GM18861 (cell line): ENCODE results near the gene RAE1.
A peak's percentile ranks its signal among the peaks of the same experiment; 100 is the strongest.
"Not testable (repeated sequence)": the region's sequence is repeated elsewhere in the genome, so short reads cannot be mapped to it uniquely, and the experiment has no call there.

Source experiments
- ATAC-seq: cut with Tn5 transposase; IDR thresholded peaks from one replicate; pipeline ENCODE4 v1.9.1; 2021; ENCODE audit not compliant: unreplicated experiment

The RAE1 gene

DNA sequence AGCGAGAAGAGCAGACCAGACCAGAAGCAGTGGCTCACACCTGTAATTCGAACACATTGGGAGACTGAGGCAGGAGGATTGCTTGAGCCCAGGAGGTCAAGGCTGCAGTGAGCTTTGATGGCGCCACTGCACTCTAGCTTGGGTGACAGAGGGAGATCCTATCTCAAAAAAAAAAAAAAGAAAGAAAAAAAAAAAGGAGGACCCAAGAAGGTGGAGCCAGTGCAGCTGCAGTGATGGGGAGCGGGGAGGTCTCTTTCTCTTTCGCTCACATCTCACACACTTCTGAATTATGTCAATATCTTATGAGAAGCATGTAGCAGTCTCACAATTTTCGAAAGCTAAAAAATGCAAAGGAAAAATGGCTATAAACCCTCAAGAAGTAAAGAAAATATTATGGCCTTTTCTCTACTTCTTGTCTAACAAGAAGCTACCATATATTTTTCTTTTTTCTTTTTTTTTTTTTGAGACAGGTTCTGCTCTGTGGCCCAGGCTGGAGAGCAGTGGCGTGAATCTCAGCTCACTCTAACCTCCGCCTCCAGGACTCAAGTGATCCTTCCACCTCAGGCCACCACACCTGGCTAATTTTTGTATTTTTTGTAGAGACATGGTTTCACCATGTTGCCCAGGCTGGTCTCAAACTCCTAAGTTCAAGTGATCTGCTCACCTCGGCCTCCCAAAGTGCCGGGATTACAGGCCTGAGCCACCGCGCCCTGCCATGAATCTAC, 25.3 kb upstream of the RAE1 start:
- no peak for ATAC-seq

DNA sequence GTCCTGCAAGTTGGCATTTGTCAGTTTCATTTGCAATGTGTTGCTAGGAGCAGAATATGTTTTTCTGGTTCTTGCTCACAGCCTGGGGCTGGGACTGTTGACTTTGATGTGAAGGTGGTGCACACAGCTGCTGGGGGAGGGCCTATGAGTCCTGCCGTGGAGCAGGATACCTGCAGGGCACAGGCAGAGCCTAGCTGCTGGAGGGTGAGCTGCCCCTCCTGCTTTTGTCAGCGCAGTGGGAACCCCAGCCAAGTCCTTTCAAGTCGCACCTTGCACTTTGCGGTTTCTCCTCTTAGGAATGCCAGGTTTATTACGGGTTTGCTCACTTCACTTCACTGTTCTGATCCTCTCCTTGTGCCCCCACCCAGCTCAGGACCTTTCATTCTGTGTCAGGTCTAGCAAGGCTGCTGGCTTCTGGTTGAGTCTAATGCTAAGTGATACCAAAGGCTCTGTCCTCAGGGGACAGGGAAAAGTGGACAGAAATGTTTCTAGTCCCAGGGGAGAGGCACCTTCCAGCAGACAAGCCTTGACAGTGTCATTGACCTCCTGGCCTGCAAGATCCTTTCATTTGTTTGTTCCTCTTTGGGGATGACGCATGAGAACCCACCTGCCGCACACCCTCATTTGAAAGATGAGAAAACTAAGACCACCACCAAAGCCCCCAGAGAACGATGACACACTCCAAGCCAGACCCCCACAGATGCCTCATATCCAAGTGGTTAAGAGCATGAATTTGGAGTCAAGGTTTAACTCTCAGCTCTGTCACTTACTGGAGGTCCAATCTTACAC, 24.2 kb upstream of the RAE1 start:
- no peak for ATAC-seq

DNA sequence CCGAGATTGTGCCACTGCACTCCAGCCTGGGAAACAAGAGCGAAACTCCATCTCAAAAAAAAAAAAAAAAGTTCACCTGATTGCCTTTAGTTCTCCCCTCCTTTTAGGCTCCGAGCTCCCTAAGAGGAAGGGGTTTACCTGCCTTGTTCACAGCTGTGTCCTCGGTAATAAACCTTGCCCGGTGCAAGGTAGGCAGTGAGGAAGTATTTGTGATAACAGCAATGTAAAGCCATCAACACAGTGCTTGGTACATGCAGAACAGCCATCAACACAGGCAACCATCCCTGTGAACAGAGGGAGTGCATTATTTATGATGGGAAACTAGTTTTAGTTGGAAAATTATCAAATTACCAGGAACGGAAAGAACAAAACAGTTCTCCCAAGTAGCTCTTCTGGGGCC, 23.2 kb upstream of the RAE1 start:
- ATAC-seq = no peak

DNA sequence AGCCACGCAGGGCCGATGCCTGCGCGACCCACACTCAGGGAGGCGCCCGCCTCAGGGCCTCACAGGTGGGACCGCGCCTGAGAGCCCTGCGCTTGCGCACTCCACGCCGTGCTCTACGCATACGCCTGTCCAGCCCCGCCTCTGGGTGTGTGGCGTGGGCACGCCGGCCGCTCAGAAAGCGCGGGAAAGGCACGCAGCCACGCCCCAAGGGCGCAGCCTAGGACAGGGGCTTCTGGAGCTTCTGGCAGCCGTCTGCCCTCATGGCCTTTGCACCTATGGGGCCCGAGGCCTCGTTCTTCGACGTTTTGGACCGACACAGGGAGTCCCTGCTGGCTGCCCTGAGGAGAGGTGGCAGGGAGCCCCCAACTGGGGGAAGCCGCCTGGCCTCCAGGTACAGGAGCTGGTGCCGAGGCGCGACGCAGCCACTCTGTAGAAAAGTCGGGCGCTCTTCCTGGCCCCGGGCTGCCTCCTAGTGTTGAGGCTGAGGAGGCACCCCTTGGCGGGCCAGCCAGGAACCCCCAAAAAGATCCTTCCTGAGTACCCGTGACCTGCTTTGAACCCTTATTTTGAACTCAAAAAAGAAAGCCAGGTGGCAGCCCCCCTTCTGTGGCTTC, 21.3 kb upstream of the RAE1 start, which contains the start of gene SPO11:
SPO11 (plus strand) TSS at position 196 of the 614 bp plus-strand sequence; CDS start at position 261, 65 bp downstream.
- ATAC-seq = no peak

DNA sequence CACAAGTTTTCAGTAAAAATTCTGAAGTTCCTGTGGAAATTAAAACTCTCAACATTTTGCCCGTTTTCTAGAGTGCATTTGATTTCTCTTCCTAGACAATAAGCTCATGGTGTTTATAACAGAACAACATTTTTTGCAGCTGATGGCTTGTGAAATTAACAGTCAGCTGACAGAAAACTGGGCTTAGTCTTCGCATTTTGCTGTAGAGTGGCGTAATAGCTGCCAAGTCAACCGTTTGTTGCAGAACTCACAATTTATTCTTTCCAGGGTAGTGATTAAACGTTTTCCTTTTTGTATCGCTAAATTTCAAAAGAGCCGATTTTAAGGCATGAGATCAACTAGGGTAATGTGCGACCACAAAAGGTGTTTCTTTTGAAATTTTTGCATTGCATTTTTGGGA, 20.1 kb upstream of the RAE1 start:
- no peak for ATAC-seq

DNA sequence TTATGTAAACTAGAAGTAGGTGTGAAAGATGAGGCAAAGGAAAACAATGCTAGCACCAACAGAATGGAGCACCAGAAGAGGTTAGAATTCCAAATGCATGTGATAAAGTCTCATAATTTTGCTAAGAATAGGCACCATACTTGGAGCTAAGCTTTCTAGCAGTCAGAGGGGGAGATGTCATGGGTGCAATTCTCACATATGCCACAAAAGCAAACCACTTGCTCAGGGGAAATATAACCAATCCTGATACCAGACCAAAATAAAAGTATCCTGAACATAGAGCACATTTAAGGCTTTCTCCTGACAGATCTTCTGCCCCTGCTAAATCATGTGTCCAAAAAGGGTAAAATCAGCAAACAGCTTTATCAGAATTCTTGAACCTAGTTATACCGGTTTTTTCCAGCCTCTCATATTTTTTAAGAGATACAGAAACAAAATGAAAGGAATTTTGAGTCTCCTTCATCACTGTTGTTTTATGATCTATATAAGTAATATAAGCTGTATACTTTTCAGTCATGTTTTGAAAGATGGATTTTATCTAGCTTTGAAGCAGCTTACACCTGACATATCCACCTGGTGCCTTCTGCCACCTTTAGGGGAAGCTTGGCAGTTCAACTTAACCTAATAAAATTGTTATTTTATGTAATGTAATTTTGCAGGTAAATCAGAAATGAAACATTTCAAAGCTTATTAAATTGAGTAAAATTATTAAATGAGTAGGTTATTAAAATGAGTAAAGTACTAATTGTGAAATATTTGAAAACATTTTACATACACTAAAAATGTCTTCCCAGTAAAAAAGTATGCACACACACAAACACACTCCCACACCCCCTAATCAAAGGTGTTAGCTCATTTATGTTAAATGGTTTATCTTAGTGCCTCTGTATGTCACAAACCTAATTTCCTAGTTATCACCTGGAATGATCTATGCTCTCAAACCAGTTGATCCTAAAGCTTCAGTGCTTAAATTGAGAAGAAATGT, 18.7 kb upstream of the RAE1 start:
- no peak for ATAC-seq

DNA sequence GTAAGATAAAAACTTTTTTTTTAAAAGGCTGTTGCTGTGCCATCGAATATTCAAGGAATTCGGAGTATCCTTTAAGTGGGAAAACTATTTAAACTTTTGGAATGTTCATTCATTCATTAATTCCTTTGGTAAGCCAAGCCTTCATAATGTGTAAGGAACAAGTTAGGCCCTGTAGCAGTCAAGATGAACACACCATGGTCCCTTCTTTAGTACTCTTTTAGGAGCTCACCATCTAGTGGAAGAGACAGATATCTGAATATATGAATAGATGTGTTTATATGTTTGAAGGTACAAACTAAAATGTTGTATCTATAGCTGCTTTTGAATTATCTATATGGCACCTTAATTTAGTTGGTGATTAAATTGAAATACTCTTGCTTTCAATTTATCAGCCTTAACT, 15.7 kb upstream of the RAE1 start:
- ATAC-seq = no peak

DNA sequence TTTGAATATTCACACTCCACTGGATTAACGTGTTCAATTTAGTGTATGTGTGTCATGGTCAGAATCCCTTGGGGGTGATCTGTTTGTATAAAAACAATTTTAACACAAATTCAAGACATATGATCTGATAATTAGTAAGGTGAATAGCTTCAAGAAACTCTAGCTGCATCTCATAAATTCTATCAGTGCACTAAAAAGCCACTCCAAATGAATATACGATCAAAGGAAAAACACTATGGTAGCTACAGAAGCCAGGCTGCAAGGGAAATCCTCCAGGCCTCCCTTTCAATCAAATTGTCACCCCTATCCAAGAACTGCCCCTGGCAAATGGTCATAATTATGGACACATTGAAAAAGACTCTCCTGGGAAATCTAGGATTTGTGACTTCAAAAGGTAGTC, 9.4 kb upstream of the RAE1 start:
- no peak for ATAC-seq

DNA sequence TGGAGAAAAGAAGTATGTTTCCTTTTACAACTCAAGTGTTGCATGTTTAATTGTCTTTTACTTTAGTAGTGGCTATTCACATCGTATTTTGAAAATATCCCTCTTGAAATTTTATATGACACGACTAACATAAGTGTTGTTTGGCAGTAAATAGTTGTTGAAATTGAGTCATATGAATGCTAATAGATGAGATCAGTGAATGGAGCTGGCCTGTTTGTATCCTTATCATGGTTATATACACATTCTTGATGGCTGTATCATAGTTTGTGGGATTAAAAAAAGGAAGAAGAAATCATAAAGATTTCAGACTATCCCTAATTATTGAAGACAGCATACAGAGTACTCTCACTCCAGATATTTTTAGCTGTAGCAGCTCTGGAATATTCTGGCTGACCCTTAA, 8.2 kb upstream of the RAE1 start:
- ATAC-seq = no peak

DNA sequence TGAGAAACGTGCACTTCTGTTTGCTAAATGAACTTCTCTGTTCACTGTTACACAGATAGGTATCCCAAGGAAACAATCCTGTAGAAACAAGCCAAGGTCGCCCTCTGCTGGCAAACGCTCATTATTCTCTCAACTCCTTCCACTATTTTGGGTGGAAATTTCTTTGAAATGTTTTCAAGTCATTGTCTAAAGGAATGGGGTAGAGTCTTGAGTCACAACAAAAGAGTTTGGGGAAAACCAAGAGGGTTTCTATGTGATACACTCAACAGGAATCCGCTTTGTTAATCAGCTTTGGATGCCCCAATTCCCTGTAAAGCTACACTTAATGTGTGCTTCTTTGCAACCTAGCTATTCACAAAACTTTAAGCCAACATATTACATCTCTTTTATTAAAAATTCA, 4.6 kb upstream of the RAE1 start:
- ATAC-seq = peak; percentile 49

DNA sequence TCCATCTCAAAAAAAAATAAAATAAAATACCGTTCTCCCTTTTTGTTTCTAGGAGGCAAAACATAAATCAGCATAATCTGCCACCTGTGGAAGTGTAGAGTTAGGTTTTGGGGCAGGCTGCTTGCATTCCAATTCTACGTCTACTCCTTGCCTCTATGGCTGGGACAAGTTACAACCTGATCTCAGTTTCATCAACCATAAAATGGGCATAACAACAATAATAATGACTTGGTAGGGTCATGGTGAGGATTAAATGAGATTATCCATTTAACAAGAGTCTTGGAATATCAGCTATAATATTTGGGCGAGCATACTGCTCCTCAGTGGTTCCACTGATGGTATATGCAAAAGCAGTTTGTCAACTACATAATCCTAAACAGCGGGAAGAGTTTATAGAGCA, 3.7 kb upstream of the RAE1 start:
- ATAC-seq = no peak

DNA sequence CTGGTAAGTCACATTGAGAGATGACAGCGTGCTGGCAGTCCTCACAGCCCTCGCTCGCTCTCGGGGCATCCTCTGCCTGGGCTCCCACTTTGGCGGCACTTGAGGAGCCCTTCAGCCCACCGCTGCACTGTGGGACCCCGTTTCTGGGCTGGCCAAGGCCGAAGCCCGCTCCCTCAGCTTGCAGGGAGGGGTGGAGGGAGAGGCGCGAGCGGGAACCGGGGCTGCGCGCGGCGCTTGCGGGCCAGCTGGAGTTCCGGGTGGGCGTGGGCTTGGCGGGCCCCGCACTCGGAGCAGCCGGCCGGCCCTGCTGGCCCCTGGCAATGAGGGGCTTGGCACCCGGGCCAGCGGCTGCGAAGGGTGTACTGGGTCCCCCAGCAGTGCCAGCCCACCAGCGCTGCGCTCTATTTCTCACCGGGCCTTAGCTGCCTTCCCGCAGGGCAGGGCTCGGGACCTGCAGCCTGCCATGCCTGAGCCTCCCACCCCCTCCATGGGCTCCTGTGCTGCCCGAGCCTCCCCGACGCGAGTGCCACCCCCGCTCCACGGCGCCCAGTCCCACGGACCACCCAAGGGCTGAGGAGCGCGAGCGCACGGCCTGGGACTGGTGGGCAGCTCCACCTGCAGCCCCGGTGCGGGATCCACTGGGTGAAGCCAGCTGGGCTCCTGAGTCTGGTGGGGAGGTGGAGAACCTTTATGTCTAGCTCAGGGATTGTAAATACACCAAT, 2.7 kb upstream of the RAE1 start:
- not testable (repeated sequence) for ATAC-seq

DNA sequence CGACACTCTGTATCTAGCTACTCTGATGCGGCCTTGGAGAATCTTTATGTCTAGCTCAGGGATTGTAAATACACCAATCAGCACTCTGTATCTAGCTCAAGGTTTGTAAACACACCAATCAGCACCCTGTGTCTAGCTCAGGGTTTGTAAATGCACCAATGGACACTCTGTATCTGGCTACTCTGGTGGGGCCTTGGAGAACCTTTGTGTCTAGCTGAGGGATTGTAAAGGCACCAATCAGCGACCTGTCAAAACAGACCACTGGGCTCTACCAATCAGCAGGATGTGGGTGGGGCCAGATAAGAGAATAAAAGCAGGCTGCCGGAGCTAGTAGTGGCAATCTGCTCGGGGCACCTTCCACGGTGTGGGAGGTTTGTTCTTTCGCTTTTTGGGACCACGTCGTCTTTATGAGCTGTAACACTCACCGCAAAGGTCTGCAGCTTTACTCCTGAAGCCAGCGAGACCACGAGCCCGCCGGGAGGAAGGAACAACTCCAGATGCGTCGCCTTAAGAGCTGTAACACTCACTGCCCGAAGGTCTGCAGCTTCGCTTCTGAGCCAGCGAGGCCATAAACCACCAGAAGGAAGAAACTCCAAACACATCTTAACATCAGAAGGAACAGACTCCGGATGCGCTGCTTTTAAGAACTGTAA, 2.0 kb upstream of the RAE1 start:
- ATAC-seq = not testable (repeated sequence)

DNA sequence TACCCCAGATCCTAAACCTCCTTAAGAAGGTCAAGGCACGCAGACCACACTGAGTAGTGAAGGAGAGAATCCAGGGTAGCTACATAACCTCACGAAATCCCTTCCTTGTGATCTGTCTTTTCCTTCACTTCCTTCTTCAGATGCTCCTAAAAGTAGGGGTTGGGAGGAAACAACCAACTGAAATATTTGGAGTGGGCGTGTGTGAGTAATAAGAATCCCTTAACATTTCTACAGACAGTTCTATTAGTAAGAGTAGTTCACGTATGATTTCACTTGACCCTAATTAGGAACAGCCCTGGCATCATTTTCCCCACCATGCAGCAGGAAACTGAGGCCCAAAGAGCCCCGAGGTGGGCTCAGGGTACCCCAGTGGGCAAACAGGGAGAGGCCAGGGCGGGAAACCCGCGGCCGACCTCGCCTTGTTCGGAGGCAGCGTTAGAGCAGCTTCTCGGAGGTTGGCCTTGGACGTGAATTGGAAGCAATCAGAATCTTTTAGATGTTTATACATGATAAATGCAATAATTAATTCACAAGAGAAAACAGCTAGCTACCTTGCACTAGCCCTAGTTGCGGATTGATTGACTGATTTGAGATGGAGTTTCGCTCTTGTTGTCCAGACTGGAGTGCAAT, 859 bp upstream of the RAE1 start:
- ATAC-seq = no peak

DNA sequence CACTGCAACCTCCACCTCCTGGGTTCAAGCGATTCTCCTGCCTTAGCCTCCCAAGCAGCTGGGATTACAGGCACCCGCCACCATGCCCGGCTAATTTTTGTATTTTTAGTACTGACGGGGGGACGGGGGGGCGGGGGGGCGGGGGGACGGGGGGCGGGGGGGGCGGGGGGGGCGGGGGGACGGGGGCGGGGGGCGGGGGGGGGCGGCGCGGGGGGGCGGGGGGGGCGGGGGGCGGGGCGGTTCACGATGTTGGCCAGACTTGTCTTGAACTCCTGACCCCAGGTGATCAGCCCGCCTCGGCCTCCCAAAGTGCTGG, 371 bp upstream of the RAE1 start:
- ATAC-seq = not testable (repeated sequence)

DNA sequence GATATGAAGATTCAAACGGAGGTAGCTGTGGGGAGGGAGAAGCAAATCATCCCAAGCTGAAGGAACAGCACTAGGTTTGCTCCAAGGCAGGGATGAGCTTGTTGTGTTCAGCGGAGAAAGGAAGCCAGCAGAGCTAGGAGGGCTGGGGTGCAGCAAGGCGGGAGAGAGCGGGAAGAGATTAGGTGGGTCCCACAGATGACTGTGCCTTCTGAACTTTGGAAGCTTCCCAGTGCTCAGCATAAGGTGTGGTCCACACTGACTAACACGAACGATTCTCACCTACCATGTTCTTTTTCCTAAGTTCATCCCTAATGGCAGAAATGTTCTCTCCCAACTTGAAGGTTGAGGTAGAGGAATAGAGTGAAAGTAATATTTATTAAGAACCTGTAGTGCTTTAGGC, 1.2 kb downstream of the RAE1 start:
- no peak for ATAC-seq

DNA sequence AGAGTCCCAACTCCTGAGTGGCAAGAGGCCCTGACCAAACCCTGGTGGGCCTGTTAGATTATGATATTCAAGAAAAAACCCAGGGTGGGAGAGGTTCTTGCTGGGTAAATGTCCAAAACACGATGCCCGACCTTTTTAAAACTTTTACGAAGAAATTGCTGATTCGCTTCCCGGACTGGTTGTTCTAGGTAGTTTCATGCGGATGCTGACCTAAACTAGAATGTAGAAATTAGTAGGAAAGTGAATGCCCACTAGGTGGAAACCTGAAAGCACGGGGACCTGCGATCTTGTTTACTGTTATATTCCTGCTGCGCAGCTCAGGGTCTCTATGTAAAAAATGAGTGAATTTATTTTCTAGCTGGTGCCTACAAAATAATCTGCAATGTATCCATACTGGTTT, 2.3 kb downstream of the RAE1 start:
- ATAC-seq = no peak

DNA sequence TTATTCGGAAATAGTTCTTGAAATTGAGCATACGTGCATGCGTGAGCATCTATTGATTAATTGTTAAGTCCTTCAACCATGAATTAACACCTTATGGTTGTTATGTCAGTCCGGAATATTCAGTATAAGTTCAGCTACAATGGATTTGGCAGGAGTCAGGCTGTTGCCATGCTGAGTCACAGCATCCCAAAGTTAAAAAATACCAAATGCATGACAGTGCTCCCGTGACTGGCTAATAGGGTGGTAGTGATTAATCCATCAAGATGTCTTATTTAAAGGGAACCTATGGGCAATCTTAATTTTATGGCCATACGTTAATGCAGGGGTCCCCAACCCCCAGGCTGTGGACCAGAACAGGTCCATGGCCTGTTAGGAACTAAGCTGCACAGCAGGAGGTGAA, 10.5 kb downstream of the RAE1 start:
- ATAC-seq = no peak

DNA sequence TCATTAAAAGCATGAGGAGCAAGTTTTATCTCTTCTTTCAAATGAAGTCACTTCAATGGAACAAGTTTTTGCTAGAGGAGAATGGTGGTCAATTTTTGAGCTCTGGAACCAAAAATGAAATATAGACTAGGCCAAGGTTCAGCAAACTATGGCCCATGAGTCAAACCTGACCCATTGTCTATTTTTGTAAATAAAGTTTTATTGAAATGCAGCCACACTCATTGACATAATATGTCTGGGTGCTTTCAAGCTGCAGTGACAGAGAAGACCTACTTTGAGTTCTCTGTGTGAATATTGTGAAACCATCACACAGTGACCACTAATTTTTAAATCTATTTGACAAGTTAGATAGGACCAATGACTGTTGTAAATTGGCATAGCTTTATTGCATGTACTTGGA, 13.4 kb downstream of the RAE1 start:
- no peak for ATAC-seq
